Fibroblast of lung (primary cell): ENCODE measurements around the gene TRIM64C.
"Not testable (repeated sequence)": the region's sequence is repeated elsewhere in the genome, so short reads cannot be mapped to it uniquely, and the experiment has no call there.

Experiments used
- EZH2 ChIP-seq: IDR thresholded peaks from 2 replicates; pipeline ENCODE4 v1.5.1; 2012; ENCODE audit warnings: low read length, control low read depth, mild to moderate bottlenecking; ENCODE audit errors: missing control alignments
- TF ChIP-seq, protein P1 (sequence below), 2 donors: IDR thresholded peaks in 1 of 2; conservative IDR thresholded peaks in 1 of 2; 1 replicate in 1 of 2; 2 replicates in 1 of 2; pipeline ENCODE4 v1.5.1; 2011 to 2012; ENCODE audit warnings: low read length in 2 of 2, control low read depth in 1 of 2, inconsistent platforms in 1 of 2, low read depth in 1 of 2, mild to moderate bottlenecking in 1 of 2

GRCh38 chr11:49048229-49048628 lies 10.7 kb downstream of the TRIM64C start:
- TF ChIP-seq, protein P1, sequence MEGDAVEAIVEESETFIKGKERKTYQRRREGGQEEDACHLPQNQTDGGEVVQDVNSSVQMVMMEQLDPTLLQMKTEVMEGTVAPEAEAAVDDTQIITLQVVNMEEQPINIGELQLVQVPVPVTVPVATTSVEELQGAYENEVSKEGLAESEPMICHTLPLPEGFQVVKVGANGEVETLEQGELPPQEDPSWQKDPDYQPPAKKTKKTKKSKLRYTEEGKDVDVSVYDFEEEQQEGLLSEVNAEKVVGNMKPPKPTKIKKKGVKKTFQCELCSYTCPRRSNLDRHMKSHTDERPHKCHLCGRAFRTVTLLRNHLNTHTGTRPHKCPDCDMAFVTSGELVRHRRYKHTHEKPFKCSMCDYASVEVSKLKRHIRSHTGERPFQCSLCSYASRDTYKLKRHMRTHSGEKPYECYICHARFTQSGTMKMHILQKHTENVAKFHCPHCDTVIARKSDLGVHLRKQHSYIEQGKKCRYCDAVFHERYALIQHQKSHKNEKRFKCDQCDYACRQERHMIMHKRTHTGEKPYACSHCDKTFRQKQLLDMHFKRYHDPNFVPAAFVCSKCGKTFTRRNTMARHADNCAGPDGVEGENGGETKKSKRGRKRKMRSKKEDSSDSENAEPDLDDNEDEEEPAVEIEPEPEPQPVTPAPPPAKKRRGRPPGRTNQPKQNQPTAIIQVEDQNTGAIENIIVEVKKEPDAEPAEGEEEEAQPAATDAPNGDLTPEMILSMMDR (conservative IDR thresholded peaks at IDR 0.05 in 1 of 2, IDR thresholded peaks at IDR 0.05 in 1 of 2; ENCODE audit: low read depth in 1 of 2, low read length in 2 of 2), result not testable (repeated sequence)
- TF ChIP-seq EZH2, result not testable (repeated sequence)
